ENCODE results near the gene EAF1. TPM values are rescaled to one million over a fixed set of nuclear protein-coding genes. Genes with fewer than 3 reads are reported as not detected.
"Not testable (repeated sequence)": the region's sequence is repeated elsewhere in the genome, so short reads cannot be mapped to it uniquely, and the experiment has no call there.

EAF1 gene
- total RNA-seq, 1 donor from 2014 or later = 18.9 TPM

- DNase-seq (ENCODE audit: low spot score) = no peak
Measured at GRCh38 chr3:15451216-15452113, 24.1 kb downstream of the EAF1 start.

- DNase-seq (ENCODE audit: low spot score) = no peak
Measured at GRCh38 chr3:15452156-15452555, 24.8 kb downstream of the EAF1 start.

DNA sequence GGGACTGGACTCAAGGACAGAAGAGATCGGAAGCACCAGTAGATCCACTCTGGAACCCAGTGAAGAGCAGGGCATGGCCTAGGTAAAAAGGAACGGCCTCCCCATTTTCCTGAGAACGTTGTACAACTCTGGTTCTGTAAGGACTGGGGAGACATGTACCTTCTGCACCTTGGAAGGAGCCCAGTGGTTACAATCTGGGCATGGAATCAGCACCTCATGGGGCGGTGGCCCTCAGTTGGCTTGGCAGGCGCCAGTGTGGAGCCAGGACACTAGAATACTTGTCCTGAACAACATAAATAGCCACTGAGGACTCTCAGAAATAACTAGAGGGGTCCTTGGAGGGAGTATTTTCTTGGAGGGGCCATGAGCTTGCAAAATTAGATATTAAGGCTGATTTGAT, 25.6 kb downstream of the EAF1 start:
- no peak for DNase-seq (ENCODE audit: low spot score)

- no peak for DNase-seq (ENCODE audit: low spot score)
Measured at GRCh38 chr3:15453501-15453900, 26.1 kb downstream of the EAF1 start.

DNA sequence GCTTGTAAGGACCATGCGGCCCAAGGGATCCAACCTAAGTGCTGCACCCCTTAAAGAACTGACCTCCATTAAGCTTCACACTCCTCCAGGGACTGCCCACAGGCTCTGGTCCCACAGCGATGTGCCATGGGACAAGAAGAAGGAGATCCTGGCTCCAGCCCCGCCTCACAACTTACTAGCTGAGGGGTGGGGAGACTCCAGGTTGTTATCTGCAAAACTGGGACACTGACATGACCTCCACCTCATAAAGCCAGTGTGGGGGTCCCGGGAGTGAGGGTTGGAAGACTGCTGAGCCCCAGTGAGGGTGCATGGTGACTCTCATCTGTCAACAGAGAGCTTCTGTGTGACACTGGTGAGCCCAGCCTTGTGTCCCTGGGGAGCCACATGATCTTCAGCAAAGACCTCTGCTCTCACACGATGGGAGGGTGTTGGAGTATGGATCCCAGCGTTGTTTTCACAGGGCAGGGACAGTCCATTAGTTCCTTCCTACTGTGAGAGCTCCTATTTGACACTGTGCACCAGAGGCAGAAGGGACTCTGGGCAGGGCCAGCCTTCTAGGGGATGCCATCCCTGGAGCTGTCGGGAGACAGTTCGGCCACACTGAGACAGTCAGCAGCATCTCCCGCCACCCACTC, 26.7 kb downstream of the EAF1 start:
- no peak for DNase-seq (ENCODE audit: low spot score)

GRCh38 chr3:15454965-15455364, 27.6 kb downstream of the EAF1 start:
- DNase-seq (ENCODE audit: low spot score) = no peak

GRCh38 chr3:15455756-15456155, 28.4 kb downstream of the EAF1 start:
- no peak for DNase-seq (ENCODE audit: low spot score)

- no peak for DNase-seq (ENCODE audit: low spot score)
Measured at GRCh38 chr3:15456321-15456720, 28.9 kb downstream of the EAF1 start.

GRCh38 chr3:15456915-15457314, 29.5 kb downstream of the EAF1 start:
- DNase-seq (ENCODE audit: low spot score) = not testable (repeated sequence)

GRCh38 chr3:15458212-15458780, 30.9 kb downstream of the EAF1 start:
- no peak for DNase-seq (ENCODE audit: low spot score)

DNA sequence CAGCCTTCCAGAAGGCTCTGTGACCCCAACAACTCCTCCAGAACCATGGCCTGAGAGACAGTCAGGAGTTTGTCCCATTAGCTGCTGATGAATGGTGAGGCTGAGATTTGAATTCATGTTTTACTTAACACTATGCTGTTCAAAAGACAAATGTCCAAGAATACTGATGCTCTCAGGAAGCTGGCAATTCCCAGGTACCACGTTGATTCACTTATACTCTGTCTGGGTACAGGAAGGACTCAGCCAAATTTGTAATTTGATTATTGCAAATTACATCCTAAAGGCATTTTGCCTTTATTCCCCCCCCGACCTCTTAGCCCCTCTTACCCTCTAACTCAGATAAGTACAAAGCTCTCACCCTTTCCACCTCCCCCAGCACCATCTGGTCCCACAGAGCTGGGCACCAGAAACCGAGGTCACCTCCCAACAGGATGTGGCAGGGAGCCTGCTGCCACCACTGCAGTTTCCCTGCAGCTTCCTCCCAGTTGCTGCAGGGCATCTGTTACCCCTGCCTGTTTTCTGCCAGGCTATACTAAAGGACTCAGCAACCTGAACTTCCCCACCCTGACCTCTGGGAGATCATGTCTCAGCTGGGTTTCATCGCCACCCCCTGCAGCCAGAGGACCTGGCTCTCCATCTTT, 33.6 kb downstream of the EAF1 start:
- no peak for DNase-seq (ENCODE audit: low spot score)

DNA sequence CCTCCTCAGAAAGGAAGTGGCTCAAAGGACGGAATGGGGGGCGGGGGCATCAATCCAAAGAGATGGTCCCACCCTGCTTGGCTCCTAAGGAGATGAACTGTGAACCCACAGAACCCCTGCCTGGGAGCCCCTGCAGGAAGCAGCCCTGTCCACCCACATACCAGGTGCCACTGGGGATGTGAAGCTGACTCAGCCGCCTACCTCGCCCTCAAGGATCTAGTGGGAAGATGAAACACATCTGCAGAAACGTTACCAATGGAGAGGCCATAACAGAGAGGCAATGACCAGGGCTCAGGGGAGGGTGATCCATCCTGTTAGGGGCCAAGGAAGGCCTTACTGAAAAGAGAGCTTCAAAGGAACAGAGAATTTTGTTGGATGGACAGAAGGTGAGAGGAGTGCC, 35.1 kb downstream of the EAF1 start:
- no peak for DNase-seq (ENCODE audit: low spot score)

GRCh38 chr3:15465876-15466585, 38.6 kb downstream of the EAF1 start:
- no peak for DNase-seq (ENCODE audit: low spot score)

GRCh38 chr3:15467227-15468181, 40.1 kb downstream of the EAF1 start:
- no peak for DNase-seq (ENCODE audit: low spot score)

GRCh38 chr3:15470261-15470660, 42.9 kb downstream of the EAF1 start:
- DNase-seq (ENCODE audit: low spot score) = no peak

DNA sequence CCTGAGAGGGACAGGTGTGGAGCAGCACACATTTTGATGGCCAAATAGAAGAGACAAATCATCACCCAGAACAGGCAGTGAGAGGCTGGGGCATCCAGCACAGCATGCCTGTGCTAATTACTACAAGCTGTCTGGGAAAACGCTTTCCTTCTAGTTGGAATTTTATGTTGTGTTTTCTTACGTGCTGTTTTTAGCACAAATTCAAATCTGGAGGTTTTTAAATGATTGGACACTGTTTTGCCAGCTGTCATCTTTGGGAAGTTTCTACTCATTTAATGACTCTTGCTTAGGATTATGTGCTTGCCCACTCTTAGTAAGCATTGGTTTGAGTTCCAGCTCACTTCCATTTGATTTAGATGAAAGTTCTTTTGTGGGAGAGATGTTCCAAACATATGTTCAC, 43.5 kb downstream of the EAF1 start:
- no peak for DNase-seq (ENCODE audit: low spot score)

GRCh38 chr3:15471861-15472260, 44.5 kb downstream of the EAF1 start:
- DNase-seq (ENCODE audit: low spot score) = no peak

DNA sequence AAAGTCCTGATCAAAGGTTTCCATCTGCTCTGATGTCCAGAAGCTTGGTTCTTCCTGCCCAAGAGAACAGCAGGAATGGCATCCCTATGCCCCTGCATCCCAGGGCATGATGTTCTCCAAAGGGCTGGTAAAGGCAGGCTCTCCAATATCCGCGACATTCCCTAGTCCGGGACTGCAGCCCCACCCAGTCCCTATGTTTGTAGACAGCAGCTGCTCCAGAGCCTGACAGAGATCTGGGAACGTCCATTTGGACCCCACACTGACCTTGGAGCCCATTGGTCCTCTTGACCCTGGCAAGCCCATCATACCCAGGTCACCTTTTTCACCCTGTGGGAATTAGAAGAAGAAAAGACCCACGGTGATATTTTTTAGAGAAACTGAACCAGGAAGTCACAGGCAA, 47.8 kb downstream of the EAF1 start:
- no peak for DNase-seq (ENCODE audit: low spot score)

DNA sequence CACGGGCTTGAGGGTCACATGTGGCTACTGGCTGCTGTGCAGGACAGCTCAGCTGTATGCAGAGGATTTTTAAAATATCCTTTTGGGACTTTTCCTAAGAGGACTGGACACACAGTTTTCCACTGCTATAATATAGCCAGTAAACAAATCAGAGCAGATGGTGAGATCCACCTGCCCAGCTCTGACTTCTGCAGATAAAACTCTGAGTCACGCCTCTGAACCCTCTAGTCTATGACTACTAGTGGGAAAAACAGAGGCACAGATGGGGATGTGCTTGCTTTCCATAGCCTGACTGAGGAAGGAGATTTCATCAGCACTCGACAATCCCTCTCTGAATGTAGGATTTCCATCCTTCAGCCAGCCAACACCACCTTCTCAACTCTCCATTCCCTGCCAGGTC, 49.0 kb downstream of the EAF1 start:
- no peak for DNase-seq (ENCODE audit: low spot score)
